DND-41 (cell line): Measurements from ENCODE around the gene ZEB1.
A peak's percentile ranks its signal among the peaks of the same experiment; 100 is the strongest.

Experiments
- ATAC-seq: fragments of 200-7000 bp; cut with Tn5 transposase; 3 replicates; pipeline ENCODE4 v1.9.1; 2021; ENCODE audit warnings: low read depth; ENCODE audit not compliant: insufficient read depth
- DNase-seq: peaks from one replicate; pipeline ENCODE4 v3.0.0-alpha.2; 2020
- H2AFZ ChIP-seq: 2 replicates; pipeline ENCODE4 v1.6.0; 2012; ENCODE audit warnings: low read depth, low read length
- H3K27ac ChIP-seq: 2 replicates; pipeline ENCODE4 v1.5.1; 2012; ENCODE audit warnings: low read length, inconsistent platforms
- H3K27me3 ChIP-seq: fragments of 200-600 bp; sonication (generic); 2 replicates; pipeline ENCODE4 v1.6.0; 2012; ENCODE audit warnings: low read length, mild to moderate bottlenecking, inconsistent platforms; ENCODE audit not compliant: insufficient read depth, poor library complexity
- H3K36me3 ChIP-seq: 2 replicates; pipeline ENCODE4 v1.5.1; 2012; ENCODE audit warnings: low read length, inconsistent platforms; ENCODE audit not compliant: insufficient read depth
- H3K4me1 ChIP-seq: 2 replicates; pipeline ENCODE4 v1.5.1; 2012; ENCODE audit warnings: mild to moderate bottlenecking, low read length; ENCODE audit not compliant: insufficient read depth
- H3K4me2 ChIP-seq: 2 replicates; pipeline ENCODE4 v1.6.0; 2012; ENCODE audit warnings: mild to moderate bottlenecking, moderate library complexity, low read length, inconsistent platforms; ENCODE audit not compliant: insufficient read depth
- H3K4me3 ChIP-seq, 2 experiments: fragments of 200-600 bp in 1 of 2; shearing (Covaris generic) in 1 of 2; 2 replicates each; pipeline ENCODE4 v1.5.1; 2012 to 2016; ENCODE audit warnings: inconsistent platforms in 2 of 2, low read length in 2 of 2, mild to moderate bottlenecking in 2 of 2, low read depth in 1 of 2, moderate library complexity in 1 of 2
- H3K79me2 ChIP-seq: 2 replicates; pipeline ENCODE4 v1.6.0; 2012; ENCODE audit warnings: low read length, inconsistent platforms; ENCODE audit not compliant: insufficient read depth
- H3K9ac ChIP-seq: 2 replicates; pipeline ENCODE4 v1.6.0; 2012; ENCODE audit warnings: low read depth, mild to moderate bottlenecking, inconsistent platforms, low read length, moderate library complexity
- H3K9me3 ChIP-seq: 2 replicates; pipeline ENCODE4 v1.5.1; 2012; ENCODE audit warnings: low read length, moderate library complexity, mild to moderate bottlenecking, inconsistent platforms; ENCODE audit not compliant: insufficient read depth, severe bottlenecking
- H4K20me1 ChIP-seq: 2 replicates; pipeline ENCODE4 v1.6.0; 2012; ENCODE audit warnings: low read length; ENCODE audit not compliant: insufficient read depth
- EZH2 ChIP-seq: IDR thresholded peaks from 3 replicates; pipeline ENCODE4 v1.6.1; 2012; ENCODE audit warnings: borderline replicate concordance, low read depth, mild to moderate bottlenecking, moderate library complexity, low read length, inconsistent platforms; ENCODE audit not compliant: severe bottlenecking
- TF ChIP-seq, protein P1 (sequence below): IDR thresholded peaks from 2 replicates; pipeline ENCODE4 v1.5.1; 2012; ENCODE audit warnings: borderline replicate concordance, low read length, moderate library complexity, mild to moderate bottlenecking; ENCODE audit not compliant: poor library complexity, severe bottlenecking; ENCODE audit errors: extremely low read depth

ZEB1 gene

DNA sequence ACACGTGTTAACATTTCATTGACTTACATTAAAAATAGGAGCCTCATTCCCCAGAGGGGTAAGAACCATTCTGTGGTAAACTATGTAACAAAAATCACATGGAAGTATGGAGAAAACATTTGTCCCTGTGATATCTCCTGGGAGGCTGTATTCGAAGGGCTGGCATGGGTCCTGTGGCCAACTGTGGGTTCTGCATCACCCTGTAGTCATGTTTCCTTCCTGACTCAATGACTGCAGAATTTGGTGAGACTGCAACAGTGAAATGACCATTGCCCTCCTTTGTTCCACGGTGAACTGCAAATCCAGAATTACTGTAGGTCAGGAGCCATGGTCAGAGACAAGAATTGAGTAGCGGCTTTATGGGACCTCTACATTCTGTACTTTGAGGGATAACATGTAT, 3.6 kb upstream of the ZEB1 start:
- H3K4me1 ChIP-seq, result peaks cover 34% of the 10 kb centered on the region
- no peak overlapping the region for H3K4me2 ChIP-seq
- H2AFZ ChIP-seq, result no peak overlapping the region
- ATAC-seq, result no peak
- peaks cover 45% of the 10 kb centered on the region for H3K36me3 ChIP-seq
- H3K27me3 ChIP-seq, result no peaks in the 10 kb centered on the region
- H4K20me1 ChIP-seq, result 0 out of 2 replicates have a peak, but pooled peaks cover under 1% of the 10 kb centered on the region
- no peak overlapping the region for H3K4me3 ChIP-seq
- no peak for DNase-seq
- TF ChIP-seq, protein P1, sequence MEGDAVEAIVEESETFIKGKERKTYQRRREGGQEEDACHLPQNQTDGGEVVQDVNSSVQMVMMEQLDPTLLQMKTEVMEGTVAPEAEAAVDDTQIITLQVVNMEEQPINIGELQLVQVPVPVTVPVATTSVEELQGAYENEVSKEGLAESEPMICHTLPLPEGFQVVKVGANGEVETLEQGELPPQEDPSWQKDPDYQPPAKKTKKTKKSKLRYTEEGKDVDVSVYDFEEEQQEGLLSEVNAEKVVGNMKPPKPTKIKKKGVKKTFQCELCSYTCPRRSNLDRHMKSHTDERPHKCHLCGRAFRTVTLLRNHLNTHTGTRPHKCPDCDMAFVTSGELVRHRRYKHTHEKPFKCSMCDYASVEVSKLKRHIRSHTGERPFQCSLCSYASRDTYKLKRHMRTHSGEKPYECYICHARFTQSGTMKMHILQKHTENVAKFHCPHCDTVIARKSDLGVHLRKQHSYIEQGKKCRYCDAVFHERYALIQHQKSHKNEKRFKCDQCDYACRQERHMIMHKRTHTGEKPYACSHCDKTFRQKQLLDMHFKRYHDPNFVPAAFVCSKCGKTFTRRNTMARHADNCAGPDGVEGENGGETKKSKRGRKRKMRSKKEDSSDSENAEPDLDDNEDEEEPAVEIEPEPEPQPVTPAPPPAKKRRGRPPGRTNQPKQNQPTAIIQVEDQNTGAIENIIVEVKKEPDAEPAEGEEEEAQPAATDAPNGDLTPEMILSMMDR, result no peak
- no peak for TF ChIP-seq EZH2
- H3K79me2 ChIP-seq, result peaks cover 73% of the 10 kb centered on the region
- no peaks in the 10 kb centered on the region for H3K9me3 ChIP-seq
- H3K27ac ChIP-seq, result no peak overlapping the region
- no peak overlapping the region for H3K9ac ChIP-seq

DNA sequence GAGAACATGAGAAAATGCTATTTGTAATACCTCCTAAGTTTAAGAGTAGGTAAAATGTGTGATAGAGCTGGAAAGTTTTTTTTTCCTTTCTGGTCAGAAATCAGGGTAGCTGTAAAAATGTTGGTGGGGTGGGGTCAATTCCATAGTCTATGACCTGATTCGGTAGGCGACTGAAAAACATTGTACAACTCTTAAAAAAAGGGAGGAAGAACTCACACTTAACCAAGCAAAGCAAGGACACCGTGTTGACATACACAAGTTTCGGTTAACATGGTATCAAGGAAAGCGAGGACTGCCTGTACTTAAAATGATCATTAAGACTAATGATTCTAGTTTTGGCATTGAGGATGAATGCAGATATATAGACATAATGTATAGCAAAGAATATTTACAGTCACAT, 1.8 kb upstream of the ZEB1 start:
- no peaks in the 10 kb centered on the region for H3K9me3 ChIP-seq
- H4K20me1 ChIP-seq, result peaks cover 18% of the 10 kb centered on the region
- peak overlapping the region; percentile 89 for H3K9ac ChIP-seq
- H3K79me2 ChIP-seq, result peaks cover 91% of the 10 kb centered on the region
- peak overlapping the region in 1 of 2 experiments; percentile 3; a peak in 1 of 4 replicates for H3K4me3 ChIP-seq
- H3K27ac ChIP-seq, result peak overlapping the region; percentile 30; the same call in 1 of the 2 replicates
- H3K36me3 ChIP-seq, result peaks cover 35% of the 10 kb centered on the region
- DNase-seq (no peak), ATAC-seq (no peak)
- no peak overlapping the region for H2AFZ ChIP-seq
- H3K27me3 ChIP-seq, result no peaks in the 10 kb centered on the region
- no peak for TF ChIP-seq EZH2
- TF ChIP-seq, protein P1, result no peak
- peak overlapping the region; percentile 95 for H3K4me2 ChIP-seq
- peaks cover 46% of the 10 kb centered on the region for H3K4me1 ChIP-seq

DNA sequence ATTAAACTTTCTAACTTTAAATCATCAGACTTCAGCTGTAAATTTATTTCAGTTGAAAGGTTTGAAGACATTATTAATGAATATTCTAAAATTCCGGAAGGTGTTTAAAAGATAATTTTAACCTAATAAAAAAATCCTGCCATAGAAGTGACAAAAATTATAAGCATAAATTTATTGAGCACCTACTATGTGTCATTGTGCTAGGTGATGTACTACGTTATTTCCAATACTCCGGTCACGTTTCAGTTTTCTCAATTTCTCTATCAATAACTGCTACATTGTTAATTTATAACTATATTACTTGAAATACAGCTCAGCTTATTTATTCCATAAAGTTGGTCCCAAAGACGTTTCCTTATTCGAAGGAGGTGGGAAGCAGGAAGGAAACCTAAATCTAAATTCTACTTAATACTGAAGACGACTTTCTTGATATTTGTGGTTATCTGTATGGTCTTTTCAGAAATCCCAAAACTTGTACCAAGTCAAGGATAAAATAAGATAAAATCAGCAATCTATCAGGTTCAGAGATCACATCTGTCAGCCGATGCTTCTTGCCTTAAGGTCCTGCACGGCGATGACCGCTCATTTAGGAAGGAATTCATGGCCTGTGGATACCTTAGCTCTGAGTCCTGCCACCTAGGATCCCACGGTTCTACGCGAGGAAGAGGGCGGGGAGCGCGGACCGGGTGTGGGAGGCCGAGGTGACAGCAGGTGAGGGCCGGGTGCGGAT, 1.2 kb upstream of the ZEB1 start:
- Histone ChIP-seq H3K9ac (peak overlapping the region; percentile 89), H3K79me2 (peaks cover 92% of the 10 kb centered on the region), H3K27ac (peak overlapping the region; percentile 89), H3K27me3 (no peaks in the 10 kb centered on the region), H3K4me2 (peak overlapping the region; percentile 95), H3K4me3 (peak overlapping the region; percentile 43 to 85), H3K4me1 (peaks cover 52% of the 10 kb centered on the region), H3K9me3 (no peaks in the 10 kb centered on the region), H3K36me3 (peaks cover 29% of the 10 kb centered on the region), H2AFZ (peak overlapping the region; percentile 76), H4K20me1 (peaks cover 23% of the 10 kb centered on the region)
- no peak for TF ChIP-seq EZH2
- TF ChIP-seq, protein P1, result no peak
- no peak for DNase-seq
- no peak for ATAC-seq
